Peyer's patch (tissue), 4 donors: Measurements from ENCODE around the gene SPRR5. TPM values are rescaled to one million over a fixed set of nuclear protein-coding genes. Genes with fewer than 3 reads are reported as not detected.

Source experiments
- DNase-seq, 3 donors: peaks; one replicate each; pipeline ENCODE4 v3.0.0-alpha.2; 2017 to 2019
- H3K27ac ChIP-seq, 4 donors: fragments of 200-600 bp; sonication (generic); one replicate each; pipeline ENCODE4 v1.5.1; 2016 to 2019
- H3K27me3 ChIP-seq, 2 donors: fragments of 200-600 bp; sonication (generic); one replicate each; pipeline ENCODE4 v1.5.1; 2019
- H3K36me3 ChIP-seq, 3 donors: fragments of 200-600 bp; sonication (generic); one replicate each; pipeline ENCODE4 v1.5.1; 2016 to 2019
- H3K4me1 ChIP-seq, 4 donors: fragments of 200-600 bp; sonication (generic); one replicate each; pipeline ENCODE4 v1.5.1; 2016 to 2019
- H3K4me3 ChIP-seq, 4 donors: fragments of 200-600 bp; sonication (generic); 1 replicate in 3 of 4; 2 replicates in 1 of 4; pipeline ENCODE4 v1.5.1; 2016 to 2019; ENCODE audit warnings: mild to moderate bottlenecking in 1 of 4
- H3K9me3 ChIP-seq, 4 donors: fragments of 200-600 bp; sonication (generic); one replicate each; pipeline ENCODE4 v1.5.1; 2016 to 2019; ENCODE audit warnings: mild to moderate bottlenecking in 1 of 4
- POLR2A ChIP-seq, 2 donors: fragments of 450-650 bp; IDR thresholded peaks; one replicate each; pipeline ENCODE4 v1.5.1; 2017; ENCODE audit warnings: antibody characterized with exemption in 2 of 2, mild to moderate bottlenecking in 2 of 2, moderate library complexity in 2 of 2
- total RNA-seq, 4 donors: library from RNA; depleted of rRNA; stranded (reverse); fragments of >200 nt; gene quantifications; one replicate each; pipeline ENCODE4 v1.1.0, GENCODE V29; 2016
- TF ChIP-seq, protein P1 (sequence below), 6 experiments: fragments of 450-650 bp in 4 of 6; fragments of 200-600 bp in 2 of 6; sonication (generic) in 1 of 6; IDR thresholded peaks; one replicate each; pipeline ENCODE4 v1.5.1; 2017 to 2019; ENCODE audit warnings: antibody characterized with exemption in 6 of 6, mild to moderate bottlenecking in 3 of 6, moderate library complexity in 1 of 6

SPRR5 gene, protein sequence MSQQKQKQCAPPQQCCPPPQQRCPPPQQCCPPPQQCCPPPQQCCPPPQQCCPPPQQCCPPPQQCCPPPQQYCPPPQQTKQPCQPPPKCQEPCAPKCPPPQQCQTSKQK
- not detected for total RNA-seq

DNA sequence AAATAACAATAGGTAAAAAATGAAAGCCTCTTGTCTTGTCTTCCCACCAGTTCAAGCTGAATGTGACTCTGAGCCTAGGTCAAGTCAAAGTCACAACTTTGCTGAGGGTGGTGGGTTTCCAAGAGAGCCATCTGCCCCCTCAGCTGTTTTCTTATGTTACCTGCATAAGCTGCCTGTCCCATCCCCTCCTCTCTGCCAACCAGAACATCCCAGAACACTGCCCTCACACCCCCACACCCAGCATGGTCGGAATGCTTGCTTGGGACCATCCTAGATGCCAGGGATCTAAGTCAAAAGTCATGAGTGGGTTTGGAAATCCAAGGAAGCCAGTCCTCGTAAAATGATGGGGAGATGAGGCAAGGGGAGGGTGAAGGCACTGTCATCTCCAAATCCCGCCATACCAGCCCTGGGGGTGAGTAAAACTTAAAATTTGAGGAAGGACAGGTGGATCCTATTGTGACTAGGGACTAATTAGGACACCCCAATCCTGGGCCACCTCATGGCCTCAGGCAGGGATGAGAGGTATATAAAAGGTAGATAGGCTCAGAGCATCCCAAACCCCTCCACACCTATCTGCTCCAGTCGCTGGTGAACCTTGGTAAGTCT lies at the start of gene SPRR5:
Gene SPRR5, plus strand, starts transcription at position 556 of the 606 bp plus-strand sequence. CDS start 1,349 bp downstream, outside the sequence.
- DNase-seq: no peak

GRCh38 chr1:152899027-152899426 lies 48.0 kb upstream of the SPRR5 start:
- no peaks in the 10 kb centered on the region for H3K36me3 ChIP-seq
- no peak overlapping the region for H3K4me3 ChIP-seq
- H3K27me3 ChIP-seq: no peaks in the 10 kb centered on the region
- H3K9me3 ChIP-seq: no peaks in the 10 kb centered on the region
- H3K27ac ChIP-seq: no peak overlapping the region
- no peak for DNase-seq
- TF ChIP-seq, protein P1, sequence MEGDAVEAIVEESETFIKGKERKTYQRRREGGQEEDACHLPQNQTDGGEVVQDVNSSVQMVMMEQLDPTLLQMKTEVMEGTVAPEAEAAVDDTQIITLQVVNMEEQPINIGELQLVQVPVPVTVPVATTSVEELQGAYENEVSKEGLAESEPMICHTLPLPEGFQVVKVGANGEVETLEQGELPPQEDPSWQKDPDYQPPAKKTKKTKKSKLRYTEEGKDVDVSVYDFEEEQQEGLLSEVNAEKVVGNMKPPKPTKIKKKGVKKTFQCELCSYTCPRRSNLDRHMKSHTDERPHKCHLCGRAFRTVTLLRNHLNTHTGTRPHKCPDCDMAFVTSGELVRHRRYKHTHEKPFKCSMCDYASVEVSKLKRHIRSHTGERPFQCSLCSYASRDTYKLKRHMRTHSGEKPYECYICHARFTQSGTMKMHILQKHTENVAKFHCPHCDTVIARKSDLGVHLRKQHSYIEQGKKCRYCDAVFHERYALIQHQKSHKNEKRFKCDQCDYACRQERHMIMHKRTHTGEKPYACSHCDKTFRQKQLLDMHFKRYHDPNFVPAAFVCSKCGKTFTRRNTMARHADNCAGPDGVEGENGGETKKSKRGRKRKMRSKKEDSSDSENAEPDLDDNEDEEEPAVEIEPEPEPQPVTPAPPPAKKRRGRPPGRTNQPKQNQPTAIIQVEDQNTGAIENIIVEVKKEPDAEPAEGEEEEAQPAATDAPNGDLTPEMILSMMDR (IDR thresholded peaks at IDR 0.05): no peak
- no peak for TF ChIP-seq POLR2A (IDR thresholded peaks at IDR 0.05)
- no peaks in the 10 kb centered on the region for H3K4me1 ChIP-seq

More for the DNA sequence above, at the start of gene SPRR5:
- Histone ChIP-seq H3K36me3 (no peaks in the 10 kb centered on the region), H3K27me3 (no peaks in the 10 kb centered on the region), H3K4me1 (no peaks in the 10 kb centered on the region), H3K9me3 (no peaks in the 10 kb centered on the region), H3K27ac (no peak within 1 kb of the TSS), H3K4me3 (no peak within 1 kb of the TSS)
- TF ChIP-seq, protein P1 (IDR thresholded peaks at IDR 0.05): no peak
- TF ChIP-seq POLR2A (IDR thresholded peaks at IDR 0.05): no peak

DNA sequence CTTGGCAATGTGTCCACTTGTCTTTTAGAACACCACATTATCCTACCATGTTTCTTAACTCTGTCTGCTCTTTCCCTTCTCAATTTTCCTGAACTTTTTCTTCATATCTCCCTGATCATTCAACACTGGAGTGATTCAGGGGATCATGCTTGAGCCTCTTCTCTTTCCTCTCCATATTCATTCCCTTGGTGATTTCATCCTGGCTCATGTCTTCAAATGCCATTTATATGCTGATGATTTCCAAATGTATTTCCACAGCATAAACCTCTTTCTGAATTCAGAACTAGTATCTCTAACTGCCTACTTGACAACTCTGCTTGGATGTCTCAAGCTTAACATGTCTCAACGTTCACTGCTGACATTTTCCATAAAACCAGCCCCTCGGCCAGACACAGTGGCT lies 47.1 kb upstream of the SPRR5 start:
- Histone ChIP-seq H3K4me1 (no peaks in the 10 kb centered on the region), H3K9me3 (no peaks in the 10 kb centered on the region), H3K4me3 (no peak overlapping the region), H3K27me3 (no peaks in the 10 kb centered on the region), H3K27ac (no peak overlapping the region), H3K36me3 (no peaks in the 10 kb centered on the region)
- TF ChIP-seq, protein P1 (IDR thresholded peaks at IDR 0.05): no peak
- TF ChIP-seq POLR2A (IDR thresholded peaks at IDR 0.05): no peak
- DNase-seq: no peak

GRCh38 chr1:152901631-152902030 lies 45.4 kb upstream of the SPRR5 start:
- TF ChIP-seq POLR2A (IDR thresholded peaks at IDR 0.05): no peak
- TF ChIP-seq, protein P1 (IDR thresholded peaks at IDR 0.05): no peak
- H3K27me3 ChIP-seq: no peaks in the 10 kb centered on the region
- DNase-seq: no peak
- no peak overlapping the region for H3K4me3 ChIP-seq
- H3K36me3 ChIP-seq: no peaks in the 10 kb centered on the region
- no peaks in the 10 kb centered on the region for H3K9me3 ChIP-seq
- H3K4me1 ChIP-seq: no peaks in the 10 kb centered on the region
- no peak overlapping the region for H3K27ac ChIP-seq

- no peak for TF ChIP-seq POLR2A (IDR thresholded peaks at IDR 0.05)
- TF ChIP-seq, protein P1 (IDR thresholded peaks at IDR 0.05): no peak
- H3K4me1 ChIP-seq: no peaks in the 10 kb centered on the region
- no peaks in the 10 kb centered on the region for H3K36me3 ChIP-seq
- no peaks in the 10 kb centered on the region for H3K27me3 ChIP-seq
- no peak overlapping the region for H3K4me3 ChIP-seq
- H3K9me3 ChIP-seq: no peaks in the 10 kb centered on the region
- DNase-seq: no peak
- no peak overlapping the region for H3K27ac ChIP-seq
These were observed 44.4 kb upstream of the SPRR5 start for GRCh38 chr1:152902636-152903035.
